ENCODE results near the gene TTC3.
"Not testable (repeated sequence)": the region's sequence is repeated elsewhere in the genome, so short reads cannot be mapped to it uniquely, and the experiment has no call there.

Gene TTC3

GRCh38 chr21:37072988-37073416 is at the start of gene TTC3, which contains the start of gene PIGP:
TTC3 (plus strand) TSS chr21:37073254; CDS start chr21:37087258, 14,004 bp downstream.
PIGP (minus strand) TSS chr21:37073071; CDS start chr21:37072515, 556 bp downstream.
- no peak for TF ChIP-seq CTCF (IDR thresholded peaks at IDR 0.05; ENCODE audit: extremely low read depth, missing control alignments)
- DNase-seq (ENCODE audit: low spot score) = peak; percentile 99

GRCh38 chr21:37026499-37026898 is 46.6 kb upstream of the TTC3 start:
- DNase-seq (ENCODE audit: low spot score) = no peak
- TF ChIP-seq CTCF (IDR thresholded peaks at IDR 0.05; ENCODE audit: extremely low read depth, missing control alignments) = no peak

- no peak for TF ChIP-seq CTCF (IDR thresholded peaks at IDR 0.05; ENCODE audit: extremely low read depth, missing control alignments)
- DNase-seq (ENCODE audit: low spot score) = no peak
Observed at GRCh38 chr21:37028570-37028969, 44.5 kb upstream of the TTC3 start.

- no peak for TF ChIP-seq CTCF (IDR thresholded peaks at IDR 0.05; ENCODE audit: extremely low read depth, missing control alignments)
- DNase-seq (ENCODE audit: low spot score) = no peak
Observed at GRCh38 chr21:37030864-37031263, 42.2 kb upstream of the TTC3 start.

GRCh38 chr21:37032293-37032692 is 40.8 kb upstream of the TTC3 start:
- no peak for DNase-seq (ENCODE audit: low spot score)
- no peak for TF ChIP-seq CTCF (IDR thresholded peaks at IDR 0.05; ENCODE audit: extremely low read depth, missing control alignments)

GRCh38 chr21:37032877-37033471 is 40.1 kb upstream of the TTC3 start:
- TF ChIP-seq CTCF (IDR thresholded peaks at IDR 0.05; ENCODE audit: extremely low read depth, missing control alignments) = no peak
- no peak for DNase-seq (ENCODE audit: low spot score)

GRCh38 chr21:37034394-37034793 is 38.7 kb upstream of the TTC3 start:
- DNase-seq (ENCODE audit: low spot score) = not testable (repeated sequence)

- no peak for DNase-seq (ENCODE audit: low spot score)
- no peak for TF ChIP-seq CTCF (IDR thresholded peaks at IDR 0.05; ENCODE audit: extremely low read depth, missing control alignments)
Observed at GRCh38 chr21:37036177-37036576, 36.9 kb upstream of the TTC3 start.

Measured in GM20000 (cell line).